HG03159 (cell line): ENCODE measurements around the gene RPL7A.
"Not testable (repeated sequence)": the region's sequence is repeated elsewhere in the genome, so short reads cannot be mapped to it uniquely, and the experiment has no call there.

Source experiments
- ATAC-seq: cut with Tn5 transposase; IDR thresholded peaks from one replicate; pipeline ENCODE4 v1.9.1; 2021; ENCODE audit warnings: mild to moderate bottlenecking, moderate library complexity; ENCODE audit not compliant: unreplicated experiment

RPL7A gene

GRCh38 chr9:133384736-133385321 is 36.8 kb downstream of the RPL7A start:
- ATAC-seq, result no peak

GRCh38 chr9:133385452-133385851 is 37.4 kb downstream of the RPL7A start:
- ATAC-seq, result no peak

- ATAC-seq, result no peak
Observed at GRCh38 chr9:133386338-133386737, 38.3 kb downstream of the RPL7A start.

- ATAC-seq, result no peak
Observed at GRCh38 chr9:133387680-133388079, 39.7 kb downstream of the RPL7A start.

GRCh38 chr9:133389025-133389557 is 41.1 kb downstream of the RPL7A start:
- ATAC-seq, result no peak

GRCh38 chr9:133389562-133389961 is 41.5 kb downstream of the RPL7A start:
- ATAC-seq, result no peak

GRCh38 chr9:133390713-133391112 is 42.7 kb downstream of the RPL7A start:
- no peak for ATAC-seq

GRCh38 chr9:133391449-133391848 is 43.4 kb downstream of the RPL7A start:
- ATAC-seq, result not testable (repeated sequence)

- ATAC-seq, result not testable (repeated sequence)
Observed at GRCh38 chr9:133392308-133392707, 44.3 kb downstream of the RPL7A start.

- no peak for ATAC-seq
Observed at GRCh38 chr9:133393399-133393798, 45.4 kb downstream of the RPL7A start.

GRCh38 chr9:133394687-133395271 is 46.8 kb downstream of the RPL7A start:
- no peak for ATAC-seq

- ATAC-seq, result no peak
Observed at GRCh38 chr9:133396952-133397351, 48.9 kb downstream of the RPL7A start.

GRCh38 chr9:133397370-133397769 is 49.4 kb downstream of the RPL7A start:
- no peak for ATAC-seq

GRCh38 chr9:133397895-133398294 is 49.9 kb downstream of the RPL7A start:
- no peak for ATAC-seq

- no peak for ATAC-seq
Observed at GRCh38 chr9:133400292-133400691, 52.3 kb downstream of the RPL7A start.
